Stomach (tissue), 9 donors: ENCODE measurements around the gene ZC3H12D. TPM values are rescaled to one million over a fixed set of nuclear protein-coding genes. Genes with fewer than 3 reads are reported as not detected.
"Not testable (repeated sequence)": the region's sequence is repeated elsewhere in the genome, so short reads cannot be mapped to it uniquely, and the experiment has no call there.

Experiments
- DNase-seq, 2 donors: peaks; one replicate each; pipeline versions ENCODE4 v3.0.0 to v3.0.0-alpha.2; 2013 to 2019
- H3K27ac ChIP-seq, 5 donors: fragments of 200-600 bp in 4 of 5; sonication (generic) in 4 of 5; one replicate each; pipeline ENCODE4 v1.5.1; 2013 to 2019; ENCODE audit warnings: mild to moderate bottlenecking in 1 of 5, moderate library complexity in 1 of 5
- H3K27me3 ChIP-seq, 3 donors: fragments of 200-600 bp; sonication (generic); one replicate each; pipeline ENCODE4 v1.5.1; 2017 to 2019; ENCODE audit warnings: mixed run types in 1 of 3
- H3K36me3 ChIP-seq, 4 donors: fragments of 200-600 bp; sonication (generic); 1 replicate in 3 of 4; 2 replicates in 1 of 4; pipeline ENCODE4 v1.5.1; 2016 to 2019
- H3K4me1 ChIP-seq, 4 donors: fragments of 200-600 bp; sonication (generic); one replicate each; pipeline ENCODE4 v1.5.1; 2016 to 2019
- H3K4me3 ChIP-seq, 4 donors: fragments of 200-600 bp; sonication (generic) in 3 of 4; one replicate each; pipeline ENCODE4 v1.5.1; 2016 to 2019; ENCODE audit warnings: mild to moderate bottlenecking in 1 of 4
- H3K9me3 ChIP-seq, 4 donors: fragments of 200-600 bp; sonication (generic); one replicate each; pipeline ENCODE4 v1.5.1; 2016 to 2019
- EP300 ChIP-seq: sonication (generic); formaldehyde crosslinking; IDR thresholded peaks from one replicate; pipeline ENCODE4 v1.6.1; 2017; ENCODE audit warnings: antibody characterized with exemption
- POLR2A ChIP-seq, 4 donors: fragments of 450-650 bp; IDR thresholded peaks; one replicate each; pipeline ENCODE4 v1.6.1; 2016; ENCODE audit warnings: antibody characterized with exemption in 4 of 4, control low read depth in 2 of 4, mild to moderate bottlenecking in 1 of 4, moderate library complexity in 1 of 4
- POLR2AphosphoS5 ChIP-seq, 3 donors: sonication (generic); formaldehyde crosslinking; IDR thresholded peaks; one replicate each; pipeline ENCODE4 v1.6.1; 2016; ENCODE audit warnings: antibody characterized with exemption in 3 of 3
- WGBS, 5 donors: extraction: QIAGEN DNeasy Blood & Tissue Kit in 3 of 5; methylation state at CpG; one replicate each; pipeline versions ENCODE4 v1.1.5 to v1.1.7; 2013 to 2018; 5-methylcytosine and 5-hydroxymethylcytosine counted together
- intact Hi-C: fragments of 100-400 bp; cut with DNase I; formaldehyde crosslinking; loops from one replicate; pipeline ENCODE4 v1.15.1; 2023; ENCODE audit warnings: low total_unique reads
- polyA plus RNA-seq, 3 donors: library from polyadenylated mRNA; stranded (reverse); fragments of 200-250 nt; gene quantifications; one replicate each; pipeline ENCODE4 v1.2.3, GENCODE V29; 2013
- total RNA-seq, 5 donors: library from RNA; depleted of rRNA; stranded (reverse); fragments of >200 nt; gene quantifications; one replicate each; pipeline versions ENCODE4 v1.1.0 to v1.2.3, GENCODE V29; 2014 to 2016
- TF ChIP-seq, protein P1 (sequence below), 7 experiments: fragments of 450-650 bp in 4 of 7; fragments of 200-600 bp in 3 of 7; sonication (generic) in 3 of 7; IDR thresholded peaks; one replicate each; pipeline ENCODE4 v1.5.1; 2016 to 2019; ENCODE audit warnings: antibody characterized with exemption in 7 of 7, control low read depth in 2 of 7, mild to moderate bottlenecking in 1 of 7
- donor health status: healthy with polysubstance abuse.
- donor health status: Bipolar disorder and iron deficiency.
- donor health status: healthy.

The ZC3H12D gene
- total and polyA plus RNA-seq, 8 donors: 0.31 to 2.2 (median 0.85) TPM; not detected in 3

DNA sequence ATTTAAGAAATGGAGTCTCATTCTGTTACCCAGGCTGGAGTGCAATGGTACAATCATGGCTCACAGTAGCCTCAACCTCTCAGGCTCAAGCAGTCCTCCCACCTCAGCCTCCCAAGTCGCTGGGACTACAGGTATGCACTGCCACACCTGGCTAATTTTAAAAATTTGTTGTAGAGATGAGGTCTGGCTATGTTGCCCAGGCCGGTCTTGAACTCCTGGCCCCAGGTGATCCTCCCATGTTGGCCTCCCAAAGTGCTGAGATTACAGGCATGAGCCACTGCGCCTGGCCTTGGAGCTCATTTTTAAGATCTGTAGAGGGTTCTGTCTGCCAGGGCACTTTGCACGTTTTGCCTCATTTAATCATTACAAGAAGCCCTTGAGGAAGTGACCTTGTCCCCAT is 17.5 kb downstream of the ZC3H12D start:
- Histone ChIP-seq H3K27me3 (no peaks in the 10 kb centered on the region), H3K4me1 (peaks cover 9 to 20% (median 17%) of the 10 kb centered on the region in 4 donors), H3K4me3 (no peak overlapping the region), H3K36me3 (no peaks in the 10 kb centered on the region), H3K9me3 (no peaks in the 10 kb centered on the region), H3K27ac (no peak overlapping the region)
- TF ChIP-seq, protein P1, sequence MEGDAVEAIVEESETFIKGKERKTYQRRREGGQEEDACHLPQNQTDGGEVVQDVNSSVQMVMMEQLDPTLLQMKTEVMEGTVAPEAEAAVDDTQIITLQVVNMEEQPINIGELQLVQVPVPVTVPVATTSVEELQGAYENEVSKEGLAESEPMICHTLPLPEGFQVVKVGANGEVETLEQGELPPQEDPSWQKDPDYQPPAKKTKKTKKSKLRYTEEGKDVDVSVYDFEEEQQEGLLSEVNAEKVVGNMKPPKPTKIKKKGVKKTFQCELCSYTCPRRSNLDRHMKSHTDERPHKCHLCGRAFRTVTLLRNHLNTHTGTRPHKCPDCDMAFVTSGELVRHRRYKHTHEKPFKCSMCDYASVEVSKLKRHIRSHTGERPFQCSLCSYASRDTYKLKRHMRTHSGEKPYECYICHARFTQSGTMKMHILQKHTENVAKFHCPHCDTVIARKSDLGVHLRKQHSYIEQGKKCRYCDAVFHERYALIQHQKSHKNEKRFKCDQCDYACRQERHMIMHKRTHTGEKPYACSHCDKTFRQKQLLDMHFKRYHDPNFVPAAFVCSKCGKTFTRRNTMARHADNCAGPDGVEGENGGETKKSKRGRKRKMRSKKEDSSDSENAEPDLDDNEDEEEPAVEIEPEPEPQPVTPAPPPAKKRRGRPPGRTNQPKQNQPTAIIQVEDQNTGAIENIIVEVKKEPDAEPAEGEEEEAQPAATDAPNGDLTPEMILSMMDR (IDR thresholded peaks at IDR 0.05): no peak
- TF ChIP-seq EP300: no peak
- TF ChIP-seq POLR2A (IDR thresholded peaks at IDR 0.05): no peak
- no peak for TF ChIP-seq POLR2AphosphoS5 (IDR thresholded peaks at IDR 0.05)
- intact Hi-C loops: no loop called here
- 76 to 83% (median 77%) methylated on average over 4 of the region's 4 CpGs for WGBS, 5 donors
- DNase-seq: no peak

DNA sequence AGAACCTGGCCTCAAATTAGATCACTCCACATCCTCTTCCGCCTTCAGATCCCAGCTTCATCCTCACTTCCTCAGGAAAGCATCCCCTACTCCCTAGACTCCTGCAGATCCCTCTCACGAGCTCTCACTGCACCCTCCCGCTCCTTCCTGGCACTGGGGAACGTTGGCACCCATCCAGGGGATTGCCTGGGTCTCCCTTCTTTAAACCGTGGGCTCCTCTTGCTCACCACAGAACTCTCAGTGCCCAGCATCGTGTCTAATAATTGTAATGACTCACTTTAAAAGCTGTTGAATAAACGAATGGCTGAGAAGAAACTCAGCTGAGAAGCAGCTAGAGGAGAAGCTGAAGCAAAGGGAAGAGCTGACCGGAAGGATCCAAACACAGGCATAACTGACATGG is 20.4 kb downstream of the ZC3H12D start:
- TF ChIP-seq POLR2AphosphoS5 (IDR thresholded peaks at IDR 0.05) (no peak), EP300 (no peak), POLR2A (IDR thresholded peaks at IDR 0.05) (no peak)
- TF ChIP-seq, protein P1 (IDR thresholded peaks at IDR 0.05): no peak
- H3K4me3 ChIP-seq: no peak overlapping the region
- DNase-seq: no peak
- no peaks in the 10 kb centered on the region for H3K9me3 ChIP-seq
- intact Hi-C loops: no loop called here
- H3K27ac ChIP-seq: no peak overlapping the region
- no peaks in the 10 kb centered on the region for H3K27me3 ChIP-seq
- H3K36me3 ChIP-seq: no peaks in the 10 kb centered on the region
- WGBS, 5 donors: 39 to 49% (median 43%) methylated on average over 8 of the region's 8 CpGs
- peaks cover 9 to 26% (median 19%) of the 10 kb centered on the region in 4 donors for H3K4me1 ChIP-seq

DNA sequence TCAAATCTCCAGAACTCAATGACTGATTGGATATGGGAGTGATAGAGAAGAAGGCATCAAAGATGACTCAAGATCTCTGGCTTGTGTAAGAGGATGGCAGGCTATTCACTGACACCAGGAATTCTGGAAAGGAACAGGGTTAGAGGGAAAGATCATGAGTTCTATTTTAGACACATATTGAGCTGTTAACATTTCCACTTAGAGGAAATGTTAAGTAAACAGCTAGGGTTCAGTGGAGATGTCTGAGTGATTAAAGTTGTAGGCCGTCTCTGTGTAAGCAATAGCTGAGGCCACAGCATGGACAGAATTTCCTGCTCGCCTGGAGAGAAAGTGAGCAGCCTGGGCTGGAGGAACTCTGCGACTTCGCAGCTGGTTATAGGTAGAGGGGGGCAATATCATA is 21.0 kb downstream of the ZC3H12D start:
- Histone ChIP-seq H3K36me3 (no peaks in the 10 kb centered on the region), H3K9me3 (no peaks in the 10 kb centered on the region), H3K4me1 (peaks cover 9 to 26% (median 19%) of the 10 kb centered on the region in 4 donors), H3K27ac (no peak overlapping the region), H3K27me3 (no peaks in the 10 kb centered on the region), H3K4me3 (no peak overlapping the region)
- intact Hi-C loops: no loop called here
- WGBS, 5 donors: 17 to 62% (median 28%) methylated on average over 4 of the region's 4 CpGs
- TF ChIP-seq EP300 (no peak), POLR2A (IDR thresholded peaks at IDR 0.05) (no peak), POLR2AphosphoS5 (IDR thresholded peaks at IDR 0.05) (peak in 1 of 3 donors; percentile 16)
- TF ChIP-seq, protein P1 (IDR thresholded peaks at IDR 0.05): no peak
- no peak for DNase-seq

DNA sequence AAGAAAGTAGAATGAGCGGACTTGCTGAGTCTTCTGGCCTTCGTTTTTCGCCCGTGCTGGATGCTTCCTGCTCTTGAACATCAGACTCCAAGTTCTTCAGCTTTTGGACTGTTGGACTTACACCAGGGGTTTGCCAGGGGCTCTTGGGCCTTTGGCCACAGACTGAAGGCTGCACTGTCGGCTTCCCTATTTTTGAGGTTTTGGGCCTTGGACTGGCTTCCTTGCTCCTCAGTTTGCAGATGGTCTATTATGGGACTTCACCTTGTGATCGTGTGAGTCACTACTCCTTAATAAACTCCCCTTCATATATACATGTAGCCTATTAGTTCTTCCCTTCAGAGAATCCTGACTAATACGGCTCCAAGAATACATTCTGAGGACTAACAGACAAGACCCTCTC is 22.1 kb downstream of the ZC3H12D start:
- H3K27ac ChIP-seq, H3K36me3 ChIP-seq, DNase-seq, intact Hi-C loops, H3K27me3 ChIP-seq, H3K9me3 ChIP-seq, H3K4me3 ChIP-seq: not testable (repeated sequence)
- 89 to 94% (median 92%) methylated on average over 7 of the region's 7 CpGs for WGBS, 5 donors
- peaks cover 9 to 26% (median 15%) of the 10 kb centered on the region in 4 donors for H3K4me1 ChIP-seq

DNA sequence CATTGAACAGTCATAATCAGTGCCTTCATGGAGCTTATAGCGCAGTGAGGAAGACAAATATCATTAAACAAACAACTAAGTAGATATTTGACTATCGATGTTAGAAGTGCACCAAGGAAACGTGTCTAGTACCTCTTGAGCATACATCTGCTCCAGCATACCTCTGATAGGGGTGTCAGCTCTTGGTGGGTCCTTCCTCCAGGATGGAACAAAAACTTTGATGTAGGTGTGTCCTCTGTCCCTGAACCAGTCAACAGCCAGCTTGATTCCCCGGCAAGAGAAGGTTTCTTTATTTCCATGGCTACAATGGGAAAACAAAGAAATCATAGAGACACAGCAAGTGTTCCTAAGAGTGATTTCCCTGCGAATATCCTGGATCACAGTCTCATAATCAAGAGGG is 23.1 kb downstream of the ZC3H12D start:
- TF ChIP-seq POLR2AphosphoS5 (IDR thresholded peaks at IDR 0.05): no peak
- TF ChIP-seq POLR2A (IDR thresholded peaks at IDR 0.05): no peak
- TF ChIP-seq, protein P1 (IDR thresholded peaks at IDR 0.05): no peak
- TF ChIP-seq EP300: no peak
- 47 to 65% (median 59%) methylated on average over 5 of the region's 5 CpGs for WGBS, 5 donors
- no peak overlapping the region for H3K4me3 ChIP-seq
- H3K9me3 ChIP-seq: no peaks in the 10 kb centered on the region
- H3K4me1 ChIP-seq: peaks cover 9 to 26% (median 15%) of the 10 kb centered on the region in 4 donors
- no peak overlapping the region for H3K27ac ChIP-seq
- H3K36me3 ChIP-seq: no peaks in the 10 kb centered on the region
- no peaks in the 10 kb centered on the region for H3K27me3 ChIP-seq
- intact Hi-C loops: no loop called here
- no peak for DNase-seq

DNA sequence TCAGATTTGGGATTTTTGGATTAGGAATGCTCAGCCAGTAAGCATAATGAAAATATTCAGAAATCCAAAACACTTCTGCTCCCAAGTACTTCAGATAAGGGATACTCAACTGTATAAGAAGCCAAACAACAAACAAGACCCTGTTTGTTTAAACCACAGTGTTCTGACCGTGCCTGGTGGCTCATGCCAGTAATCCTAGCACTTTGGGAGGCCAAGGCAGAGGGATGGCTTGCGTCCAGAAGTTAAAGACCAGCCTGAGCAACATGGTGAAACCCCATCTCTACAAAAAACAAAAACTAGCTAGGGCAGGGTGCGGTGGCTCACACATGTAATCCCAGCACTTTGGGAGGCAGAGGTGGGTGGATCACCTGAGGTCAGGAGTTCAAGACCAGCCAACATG is 24.6 kb downstream of the ZC3H12D start:
- H3K4me3 ChIP-seq, H3K27ac ChIP-seq, intact Hi-C loops, H3K27me3 ChIP-seq, DNase-seq, H3K9me3 ChIP-seq, H3K36me3 ChIP-seq: not testable (repeated sequence)
- 59 to 76% (median 62%) methylated on average over 3 of the region's 3 CpGs for whole genome bisulfite sequencing, 5 donors
- peaks cover 12 to 26% (median 18%) of the 10 kb centered on the region in 4 donors for H3K4me1 ChIP-seq
